Mesothelial cell of epicardium (in vitro differentiated cells): Measurements from ENCODE around the gene ANKRD13D. TPM values are rescaled to one million over a fixed set of nuclear protein-coding genes. Genes with fewer than 3 reads are reported as not detected.
A peak's percentile ranks its signal among the peaks of the same experiment; 100 is the strongest.

Experiments
- DNase-seq, 2 experiments: peaks; one replicate each; pipeline ENCODE4 v3.0.0; 2021; ENCODE audit warnings: low spot score in 2 of 2; ENCODE audit not compliant: unreplicated experiment in 2 of 2
- H3K27ac Mint-ChIP-seq: 2 replicates; pipeline ENCODE4 v1.8.0; 2021; ENCODE audit warnings: mixed read lengths
- H3K27me3 Mint-ChIP-seq: 2 replicates; pipeline ENCODE4 v1.8.0; 2021; ENCODE audit warnings: low read depth, mixed read lengths
- H3K36me3 Mint-ChIP-seq: 2 replicates; pipeline ENCODE4 v1.8.0; 2021; ENCODE audit warnings: mixed read lengths
- H3K4me1 Mint-ChIP-seq: 2 replicates; pipeline ENCODE4 v1.8.0; 2021; ENCODE audit warnings: mixed read lengths
- H3K4me3 Mint-ChIP-seq: 2 replicates; pipeline ENCODE4 v1.8.0; 2021; ENCODE audit warnings: mild to moderate bottlenecking, moderate library complexity, mixed read lengths
- H3K9me3 Mint-ChIP-seq: 2 replicates; pipeline ENCODE4 v1.8.0; 2021; ENCODE audit warnings: mixed read lengths
- CTCF ChIP-seq: fragments of 200-600 bp; sonication (generic); IDR thresholded peaks from one replicate; pipeline ENCODE4 v1.5.0; 2021; ENCODE audit warnings: antibody characterized with exemption; ENCODE audit not compliant: unreplicated experiment
- total RNA-seq: library from RNA; stranded (reverse); gene quantifications from 3 replicates; pipeline ENCODE4 v1.2.1, GENCODE V29; 2021

ANKRD13D gene
- total RNA-seq, 1 donor from 2014 or later, result 76.5 TPM

GRCh38 chr11:67313125-67313890 is 24.2 kb downstream of the ANKRD13D start:
- no peak for TF ChIP-seq CTCF
- no peaks in the 10 kb centered on the region for H3K27me3 Mint-ChIP-seq
- no peak overlapping the region for H3K4me3 Mint-ChIP-seq
- no peaks in the 10 kb centered on the region for H3K9me3 Mint-ChIP-seq
- H3K27ac Mint-ChIP-seq, result peak overlapping the region; percentile 61
- no peak for DNase-seq
- peaks cover 1% of the 10 kb centered on the region for H3K36me3 Mint-ChIP-seq
- H3K4me1 Mint-ChIP-seq, result peaks cover 10% of the 10 kb centered on the region

GRCh38 chr11:67314218-67314617 is 25.1 kb downstream of the ANKRD13D start:
- Mint-ChIP-seq H3K4me1 (peaks cover 16% of the 10 kb centered on the region), H3K27ac (no peak overlapping the region), H3K36me3 (peaks cover 1% of the 10 kb centered on the region), H3K4me3 (no peak overlapping the region), H3K9me3 (no peaks in the 10 kb centered on the region), H3K27me3 (peaks cover 4% of the 10 kb centered on the region)
- DNase-seq, result no peak
- TF ChIP-seq CTCF, result no peak

- peaks cover 16% of the 10 kb centered on the region for H3K4me1 Mint-ChIP-seq
- peak overlapping the region; percentile 56 for H3K4me3 Mint-ChIP-seq
- TF ChIP-seq CTCF, result no peak
- H3K36me3 Mint-ChIP-seq, result no peaks in the 10 kb centered on the region
- H3K27me3 Mint-ChIP-seq, result peaks cover 4% of the 10 kb centered on the region
- no peaks in the 10 kb centered on the region for H3K9me3 Mint-ChIP-seq
- no peak overlapping the region for H3K27ac Mint-ChIP-seq
- no peak for DNase-seq
Observed at GRCh38 chr11:67315325-67315909, 26.3 kb downstream of the ANKRD13D start.

GRCh38 chr11:67316882-67317204 is 27.7 kb downstream of the ANKRD13D start:
- DNase-seq, result no peak
- H3K27ac Mint-ChIP-seq, result peak overlapping the region; percentile 99
- H3K36me3 Mint-ChIP-seq, result no peaks in the 10 kb centered on the region

GRCh38 chr11:67317205-67317887 is 28.2 kb downstream of the ANKRD13D start:
- Mint-ChIP-seq H3K9me3 (no peaks in the 10 kb centered on the region), H3K4me1 (peaks cover 15% of the 10 kb centered on the region), H3K36me3 (no peaks in the 10 kb centered on the region), H3K27ac (peak overlapping the region; percentile 99), H3K4me3 (peak overlapping the region; percentile 95), H3K27me3 (peaks cover 4% of the 10 kb centered on the region)
- peak; percentile 96 to 99 for DNase-seq
- TF ChIP-seq CTCF, result peak; percentile 91

More at GRCh38 chr11:67316882-67317204, 27.7 kb downstream of the ANKRD13D start:
- H3K4me1 Mint-ChIP-seq, result peaks cover 16% of the 10 kb centered on the region
- peaks cover 4% of the 10 kb centered on the region for H3K27me3 Mint-ChIP-seq
- TF ChIP-seq CTCF, result no peak
- H3K9me3 Mint-ChIP-seq, result no peaks in the 10 kb centered on the region
- H3K4me3 Mint-ChIP-seq, result peak overlapping the region; percentile 95
